HepG2 (cell line): ENCODE measurements around the gene ISG20. TPM values are rescaled to one million over a fixed set of nuclear protein-coding genes. Genes with fewer than 3 reads are reported as not detected.

ENCODE experiments used
- CBX1 ChIP-seq: IDR thresholded peaks from one replicate; pipeline ENCODE4 v1.6.1; 2016; ENCODE audit warnings: antibody characterized with exemption, low read depth
- HDAC2 ChIP-seq: sonication (generic); formaldehyde crosslinking; IDR thresholded peaks from 2 replicates; pipeline ENCODE4 v1.4.0; 2020; ENCODE audit warnings: missing genetic modification reagents
- ISL2 ChIP-seq: sonication (generic); formaldehyde crosslinking; IDR thresholded peaks from 2 replicates; pipeline ENCODE4 v1.5.0; 2020; ENCODE audit warnings: missing genetic modification reagents
- KDM4B ChIP-seq: sonication (generic); formaldehyde crosslinking; IDR thresholded peaks from 2 replicates; pipeline ENCODE4 v1.4.0; 2020; ENCODE audit warnings: missing genetic modification reagents
- MEF2D ChIP-seq: sonication (generic); formaldehyde crosslinking; IDR thresholded peaks from 2 replicates; pipeline ENCODE4 v1.5.1; 2020; ENCODE audit warnings: mild to moderate bottlenecking, missing genetic modification reagents
- MTF2 ChIP-seq: sonication (generic); formaldehyde crosslinking; IDR thresholded peaks from 2 replicates; pipeline ENCODE4 v1.5.0; 2020; ENCODE audit warnings: missing genetic modification reagents, borderline replicate concordance
- NFYC ChIP-seq: IDR thresholded peaks from 2 replicates; pipeline ENCODE4 v1.6.1; 2016; ENCODE audit warnings: missing genetic modification reagents, missing compliant biosample characterization
- POLR2A ChIP-seq, 2 experiments: IDR thresholded peaks; 2 replicates each; pipeline ENCODE4 v1.6.1; 2011; ENCODE audit warnings: low read depth in 2 of 2, low read length in 2 of 2, mild to moderate bottlenecking in 1 of 2, moderate library complexity in 1 of 2; ENCODE audit not compliant: insufficient read depth in 1 of 2
- POLR2G ChIP-seq: fragments of 200-400 bp; formaldehyde crosslinking; IDR thresholded peaks from 2 replicates; pipeline ENCODE4 v1.6.1; 2018; ENCODE audit warnings: mild to moderate bottlenecking, low read depth, low read length, moderate library complexity
- TEF ChIP-seq: sonication (generic); formaldehyde crosslinking; IDR thresholded peaks from 2 replicates; pipeline ENCODE4 v1.5.0; 2020; ENCODE audit warnings: missing genetic modification reagents
- ZBTB20 ChIP-seq: sonication (generic); formaldehyde crosslinking; IDR thresholded peaks from 2 replicates; pipeline ENCODE4 v1.8.1; 2023; ENCODE audit warnings: missing genetic modification reagents, low read depth, mild to moderate bottlenecking, borderline replicate concordance
- ZNF704 ChIP-seq: sonication (generic); formaldehyde crosslinking; IDR thresholded peaks from 2 replicates; pipeline ENCODE4 v1.8.1; 2023; ENCODE audit warnings: mild to moderate bottlenecking, inconsistent platforms, moderate library complexity, missing genetic modification reagents, borderline replicate concordance
- ZNF839 ChIP-seq: sonication (generic); formaldehyde crosslinking; IDR thresholded peaks from 2 replicates; pipeline ENCODE4 v1.4.0; 2020; ENCODE audit warnings: missing genetic modification reagents, mild to moderate bottlenecking, borderline replicate concordance
- ZSCAN29 ChIP-seq: sonication (generic); formaldehyde crosslinking; conservative IDR thresholded peaks from 2 replicates; pipeline ENCODE4 v1.4.0; 2020; ENCODE audit warnings: mild to moderate bottlenecking, missing genetic modification reagents
- polyA plus RNA-seq, 8 experiments: library from polyadenylated mRNA; depleted of rRNA in 3 of 8; stranded (reverse) in 7 of 8; unstranded in 1 of 8; fragments of >200 nt; fragmentation: Illumina TruSeq in 4 of 8; extraction: Trizol in 4 of 8; gene quantifications; 2 replicates each; pipeline versions ENCODE4 v1.2.1 to v1.2.3, GENCODE V29; 2011 to 2016; ENCODE audit warnings: low read depth in 4 of 8, missing spikeins in 1 of 8, mixed read lengths in 1 of 8; ENCODE audit not compliant: insufficient read depth in 1 of 8
- total RNA-seq, 5 experiments: library from RNA; depleted of rRNA; stranded (reverse); fragments of >200 nt; fragmentation: Illumina TruSeq; extraction: Trizol; gene quantifications; 2 replicates each; pipeline ENCODE4 v1.2.3, GENCODE V29; 2016; ENCODE audit warnings: low read depth in 1 of 5
- TF ChIP-seq, protein P1 (sequence below): sonication (generic); formaldehyde crosslinking; IDR thresholded peaks from 2 replicates; pipeline ENCODE4 v1.4.0; 2020; ENCODE audit warnings: low read depth, mild to moderate bottlenecking, missing genetic modification reagents
- TF ChIP-seq, protein P2 (sequence below): sonication (generic); formaldehyde crosslinking; IDR thresholded peaks from 2 replicates; pipeline ENCODE4 v1.5.1; 2020; ENCODE audit warnings: mild to moderate bottlenecking, moderate library complexity, missing genetic modification reagents
- TF ChIP-seq, protein P3 (sequence below): IDR thresholded peaks from 2 replicates; pipeline ENCODE4 v1.6.1; 2012; ENCODE audit warnings: inconsistent platforms
- TF ChIP-seq, protein P4 (sequence below): sonication (generic); formaldehyde crosslinking; IDR thresholded peaks from 2 replicates; pipeline ENCODE4 v1.5.1; 2020; ENCODE audit warnings: mild to moderate bottlenecking, missing genetic modification reagents

Gene ISG20
- total and polyA plus RNA-seq, 2 of the 13 experiments (the other 11 are each of a cell fraction or from before 2014, with no cell fraction given): 6.3 to 31.5 TPM

DNA sequence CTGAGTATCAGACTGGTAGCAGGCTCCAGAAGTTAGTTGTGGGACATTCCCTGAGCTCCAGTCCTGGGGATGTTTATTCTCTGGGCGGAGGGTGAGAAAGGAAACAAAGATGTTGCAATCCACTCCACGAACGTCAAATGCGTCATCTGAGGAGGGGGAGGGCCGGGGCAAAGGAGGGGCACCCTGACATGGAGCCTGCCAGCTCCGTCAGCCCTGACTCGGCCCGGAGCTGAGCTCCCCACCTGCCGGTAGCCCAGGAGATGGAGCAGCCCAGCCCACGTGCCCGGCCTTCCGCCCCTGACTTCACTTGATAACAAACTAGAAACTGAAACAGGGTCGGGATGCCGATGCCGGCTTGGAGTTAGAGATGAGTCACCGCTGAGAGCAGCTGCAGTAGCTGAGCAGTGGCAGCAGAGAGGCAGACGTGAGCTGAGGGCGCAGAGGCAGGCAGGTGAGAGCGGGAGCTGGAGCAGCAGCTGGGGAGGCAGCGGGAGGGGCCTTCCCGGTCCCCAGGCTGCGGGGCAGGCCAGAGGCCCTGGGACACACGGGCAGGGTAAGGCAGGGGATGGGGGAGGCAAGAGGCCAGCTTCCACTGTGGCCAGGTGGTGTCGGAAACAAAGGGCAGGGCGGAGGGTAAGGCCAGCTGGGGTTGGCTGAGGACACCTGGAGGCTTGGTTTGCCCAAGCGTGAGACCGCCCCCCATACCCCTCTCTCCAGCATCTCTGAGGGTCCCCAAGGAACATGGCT is at the start of gene ISG20 (continued):
- TF ChIP-seq, protein P1, sequence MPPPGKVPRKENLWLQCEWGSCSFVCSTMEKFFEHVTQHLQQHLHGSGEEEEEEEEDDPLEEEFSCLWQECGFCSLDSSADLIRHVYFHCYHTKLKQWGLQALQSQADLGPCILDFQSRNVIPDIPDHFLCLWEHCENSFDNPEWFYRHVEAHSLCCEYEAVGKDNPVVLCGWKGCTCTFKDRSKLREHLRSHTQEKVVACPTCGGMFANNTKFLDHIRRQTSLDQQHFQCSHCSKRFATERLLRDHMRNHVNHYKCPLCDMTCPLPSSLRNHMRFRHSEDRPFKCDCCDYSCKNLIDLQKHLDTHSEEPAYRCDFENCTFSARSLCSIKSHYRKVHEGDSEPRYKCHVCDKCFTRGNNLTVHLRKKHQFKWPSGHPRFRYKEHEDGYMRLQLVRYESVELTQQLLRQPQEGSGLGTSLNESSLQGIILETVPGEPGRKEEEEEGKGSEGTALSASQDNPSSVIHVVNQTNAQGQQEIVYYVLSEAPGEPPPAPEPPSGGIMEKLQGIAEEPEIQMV (CRISPR knock-in tag): no peak
- TF ChIP-seq HDAC2 (CRISPR knock-in tag) (peak; percentile 92), POLR2A (IDR thresholded peaks at IDR 0.05; ENCODE audit: insufficient read depth in 1 of 2, low read depth in 2 of 2, low read length in 2 of 2) (peak; percentile 58 to 74; a peak in 3 of 4 replicates), MEF2D (CRISPR knock-in tag) (peak; percentile 79), KDM4B (CRISPR knock-in tag) (peak; percentile 70; the same call in 1 of the 2 replicates), ZNF839 (CRISPR knock-in tag) (peak; percentile 35; the same call in 1 of the 2 replicates), TEF (CRISPR knock-in tag) (no peak), POLR2G (peak; percentile 74), NFYC (CRISPR knock-in tag) (peak; percentile 44; the same call in 1 of the 2 replicates), ZBTB20 (CRISPR knock-in tag) (peak; percentile 63; the same call in 1 of the 2 replicates), MTF2 (0 out of 2 replicates have a peak, but pooled peaks have one; percentile 46), ZSCAN29 (CRISPR knock-in tag) (peak; percentile 54; the same call in 1 of the 2 replicates), ISL2 (CRISPR knock-in tag) (peak; percentile 28; the same call in 1 of the 2 replicates), ZNF704 (CRISPR knock-in tag) (peak; percentile 68; the same call in 1 of the 2 replicates), CBX1 (no peak)
- TF ChIP-seq, protein P2, sequence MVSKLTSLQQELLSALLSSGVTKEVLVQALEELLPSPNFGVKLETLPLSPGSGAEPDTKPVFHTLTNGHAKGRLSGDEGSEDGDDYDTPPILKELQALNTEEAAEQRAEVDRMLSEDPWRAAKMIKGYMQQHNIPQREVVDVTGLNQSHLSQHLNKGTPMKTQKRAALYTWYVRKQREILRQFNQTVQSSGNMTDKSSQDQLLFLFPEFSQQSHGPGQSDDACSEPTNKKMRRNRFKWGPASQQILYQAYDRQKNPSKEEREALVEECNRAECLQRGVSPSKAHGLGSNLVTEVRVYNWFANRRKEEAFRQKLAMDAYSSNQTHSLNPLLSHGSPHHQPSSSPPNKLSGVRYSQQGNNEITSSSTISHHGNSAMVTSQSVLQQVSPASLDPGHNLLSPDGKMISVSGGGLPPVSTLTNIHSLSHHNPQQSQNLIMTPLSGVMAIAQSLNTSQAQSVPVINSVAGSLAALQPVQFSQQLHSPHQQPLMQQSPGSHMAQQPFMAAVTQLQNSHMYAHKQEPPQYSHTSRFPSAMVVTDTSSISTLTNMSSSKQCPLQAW (CRISPR knock-in tag): peak; percentile 95
- TF ChIP-seq, protein P3, sequence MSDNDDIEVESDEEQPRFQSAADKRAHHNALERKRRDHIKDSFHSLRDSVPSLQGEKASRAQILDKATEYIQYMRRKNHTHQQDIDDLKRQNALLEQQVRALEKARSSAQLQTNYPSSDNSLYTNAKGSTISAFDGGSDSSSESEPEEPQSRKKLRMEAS: peak; percentile 96
- TF ChIP-seq, protein P4, sequence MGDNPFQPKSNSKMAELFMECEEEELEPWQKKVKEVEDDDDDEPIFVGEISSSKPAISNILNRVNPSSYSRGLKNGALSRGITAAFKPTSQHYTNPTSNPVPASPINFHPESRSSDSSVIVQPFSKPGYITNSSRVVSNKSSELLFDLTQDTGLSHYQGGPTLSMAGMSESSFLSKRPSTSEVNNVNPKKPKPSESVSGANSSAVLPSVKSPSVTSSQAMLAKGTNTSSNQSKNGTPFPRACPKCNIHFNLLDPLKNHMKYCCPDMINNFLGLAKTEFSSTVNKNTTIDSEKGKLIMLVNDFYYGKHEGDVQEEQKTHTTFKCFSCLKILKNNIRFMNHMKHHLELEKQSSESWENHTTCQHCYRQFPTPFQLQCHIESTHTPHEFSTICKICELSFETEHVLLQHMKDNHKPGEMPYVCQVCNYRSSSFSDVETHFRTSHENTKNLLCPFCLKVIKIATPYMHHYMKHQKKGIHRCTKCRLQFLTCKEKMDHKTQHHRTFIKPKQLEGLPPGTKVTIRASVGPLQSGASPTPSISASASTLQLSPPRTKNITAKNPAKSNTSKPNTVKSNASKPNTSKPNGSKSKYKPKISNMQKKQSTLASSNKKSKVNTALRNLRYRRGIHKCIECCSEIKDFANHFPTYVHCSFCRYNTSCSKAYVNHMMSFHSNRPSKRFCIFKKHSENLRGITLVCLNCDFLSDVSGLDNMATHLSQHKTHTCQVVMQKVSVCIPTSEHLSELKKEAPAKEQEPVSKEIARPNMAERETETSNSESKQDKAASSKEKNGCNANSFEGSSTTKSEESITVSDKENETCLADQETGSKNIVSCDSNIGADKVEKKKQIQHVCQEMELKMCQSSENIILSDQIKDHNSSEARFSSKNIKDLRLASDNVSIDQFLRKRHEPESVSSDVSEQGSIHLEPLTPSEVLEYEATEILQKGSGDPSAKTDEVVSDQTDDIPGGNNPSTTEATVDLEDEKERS (CRISPR knock-in tag): peak; percentile 75
